GM06990 (cell line): ENCODE results near the gene INHA.

Experiments used
- DNase-seq: peaks from one replicate; pipeline ENCODE4 v3.0.0-alpha.2; 2011; ENCODE audit not compliant: insufficient read length; ENCODE audit errors: extremely low read depth
- H3K27me3 ChIP-seq: replicated peaks from 2 replicates; pipeline ENCODE4 v1.6.0; 2011; ENCODE audit warnings: low read length; ENCODE audit not compliant: control insufficient read depth, insufficient read depth
- H3K36me3 ChIP-seq: 2 replicates; pipeline ENCODE4 v1.5.1; 2011; ENCODE audit warnings: low read length; ENCODE audit not compliant: control insufficient read depth, insufficient read depth
- H3K4me3 ChIP-seq: replicated peaks from 2 replicates; pipeline ENCODE4 v1.5.1; 2011; ENCODE audit warnings: low read depth, mild to moderate bottlenecking, control low read depth, low read length
- CTCF ChIP-seq: IDR thresholded peaks from 2 replicates; pipeline ENCODE4 v1.5.1; 2011; ENCODE audit warnings: low read length, control low read depth, mild to moderate bottlenecking, inconsistent platforms; ENCODE audit not compliant: insufficient read depth, poor library complexity, severe bottlenecking

Gene INHA

GRCh38 chr2:219527076-219527394 is 45.1 kb upstream of the INHA start:
- peaks cover 15% of the 10 kb centered on the region for H3K27me3 ChIP-seq
- H3K36me3 ChIP-seq = no peaks in the 10 kb centered on the region
- no peak for DNase-seq
- H3K4me3 ChIP-seq = no peak overlapping the region
- TF ChIP-seq CTCF = no peak

GRCh38 chr2:219527472-219527871 is 44.6 kb upstream of the INHA start:
- Histone ChIP-seq H3K27me3 (peaks cover 15% of the 10 kb centered on the region), H3K36me3 (no peaks in the 10 kb centered on the region), H3K4me3 (no peak overlapping the region)
- no peak for TF ChIP-seq CTCF
- DNase-seq = no peak

GRCh38 chr2:219530048-219530963 is 41.8 kb upstream of the INHA start:
- Histone ChIP-seq H3K4me3 (no peak overlapping the region), H3K36me3 (no peaks in the 10 kb centered on the region), H3K27me3 (peaks cover 15% of the 10 kb centered on the region)
- peak; percentile 97 for TF ChIP-seq CTCF
- peak; percentile 75 for DNase-seq

GRCh38 chr2:219531639-219532377 is 40.3 kb upstream of the INHA start:
- no peak overlapping the region for H3K4me3 ChIP-seq
- no peaks in the 10 kb centered on the region for H3K36me3 ChIP-seq
- TF ChIP-seq CTCF = no peak
- no peak for DNase-seq
- peaks cover 12% of the 10 kb centered on the region for H3K27me3 ChIP-seq

GRCh38 chr2:219532378-219532649 is 39.8 kb upstream of the INHA start:
- no peak overlapping the region for H3K4me3 ChIP-seq
- TF ChIP-seq CTCF = no peak

More at GRCh38 chr2:219532378-219532649, 39.8 kb upstream of the INHA start:
- Histone ChIP-seq H3K36me3 (no peaks in the 10 kb centered on the region), H3K27me3 (peaks cover 9% of the 10 kb centered on the region)
- no peak for DNase-seq
